ENCODE data around the gene OSBPL2.

- TF ChIP-seq CTCF (conservative IDR thresholded peaks at IDR 0.05 in 1 of 2, IDR thresholded peaks at IDR 0.05 in 1 of 2; ENCODE audit: low read depth in 1 of 2, low read length in 2 of 2) (no peak), EZH2 (IDR thresholded peaks at IDR 0.05; ENCODE audit: low read length, missing control alignments) (no peak)
Observed at GRCh38 chr20:62327726-62328495, 89.6 kb downstream of the OSBPL2 start.
